HG03520 (cell line): ENCODE measurements around the gene KRT3.

ENCODE experiments used
- ATAC-seq: cut with Tn5 transposase; IDR thresholded peaks from one replicate; pipeline ENCODE4 v1.9.1; 2021; ENCODE audit warnings: mild to moderate bottlenecking, moderate library complexity; ENCODE audit not compliant: unreplicated experiment

The KRT3 gene

GRCh38 chr12:52828156-52828555 lies 32.2 kb upstream of the KRT3 start:
- no peak for ATAC-seq

GRCh38 chr12:52827499-52828090 lies 31.7 kb upstream of the KRT3 start:
- no peak for ATAC-seq

GRCh38 chr12:52826611-52827498 lies 30.9 kb upstream of the KRT3 start:
- ATAC-seq: no peak

- ATAC-seq: no peak
Measured at GRCh38 chr12:52825961-52826360, 30.0 kb upstream of the KRT3 start.

- no peak for ATAC-seq
Measured at GRCh38 chr12:52824741-52825410, 29.0 kb upstream of the KRT3 start.

GRCh38 chr12:52823761-52824450 lies 28.0 kb upstream of the KRT3 start:
- ATAC-seq: no peak

GRCh38 chr12:52822771-52823510 lies 27.0 kb upstream of the KRT3 start:
- no peak for ATAC-seq

- no peak for ATAC-seq
Measured at GRCh38 chr12:52821826-52822660, 26.1 kb upstream of the KRT3 start.

GRCh38 chr12:52821071-52821730 lies 25.3 kb upstream of the KRT3 start:
- no peak for ATAC-seq

GRCh38 chr12:52820521-52820920 lies 24.6 kb upstream of the KRT3 start:
- no peak for ATAC-seq

GRCh38 chr12:52819731-52820510 lies 24.0 kb upstream of the KRT3 start:
- no peak for ATAC-seq

- ATAC-seq: no peak
Measured at GRCh38 chr12:52818887-52819420, 23.0 kb upstream of the KRT3 start.

GRCh38 chr12:52818388-52818787 lies 22.5 kb upstream of the KRT3 start:
- ATAC-seq: no peak

- ATAC-seq: no peak
Measured at GRCh38 chr12:52817699-52818238, 21.9 kb upstream of the KRT3 start.

- ATAC-seq: no peak
Measured at GRCh38 chr12:52817003-52817698, 21.2 kb upstream of the KRT3 start.

GRCh38 chr12:52815676-52816588 lies 20.0 kb upstream of the KRT3 start:
- no peak for ATAC-seq
